Adrenal gland (tissue), 12 donors: Measurements from ENCODE around the gene S1PR1. TPM values are rescaled to one million over a fixed set of nuclear protein-coding genes. Genes with fewer than 3 reads are reported as not detected.

Experiments used
- DNase-seq, 7 donors: peaks; one replicate each; pipeline ENCODE4 v3.0.0-alpha.2; 2019 to 2020
- H3K27ac ChIP-seq, 5 donors: fragments of 200-600 bp; sonication (generic) in 4 of 5; 1 replicate in 3 of 5; 2 replicates in 2 of 5; pipeline versions ENCODE4 v1.5.1 to v1.8.0; 2016 to 2020; ENCODE audit warnings: mild to moderate bottlenecking in 1 of 5
- H3K27me3 ChIP-seq: fragments of 200-600 bp; 2 replicates; pipeline ENCODE4 v1.8.0; 2021
- H3K36me3 ChIP-seq, 2 donors: fragments of 200-600 bp; replicated peaks in 1 of 2; 1 replicate in 1 of 2; 2 replicates in 1 of 2; pipeline versions ENCODE4 v1.5.1 to v1.8.0; 2018 to 2022
- H3K4me1 ChIP-seq, 2 donors: fragments of 200-600 bp; replicated peaks in 1 of 2; 1 replicate in 1 of 2; 2 replicates in 1 of 2; pipeline versions ENCODE4 v1.5.1 to v1.8.0; 2018 to 2021
- H3K4me3 ChIP-seq, 4 donors: fragments of 200-600 bp; sonication (generic) in 3 of 4; one replicate each; pipeline ENCODE4 v1.5.1; 2016 to 2018
- H3K9me3 ChIP-seq, 3 donors: fragments of 200-600 bp; sonication (generic) in 1 of 3; replicated peaks in 1 of 3; 1 replicate in 2 of 3; 2 replicates in 1 of 3; pipeline versions ENCODE4 v1.5.1 to v1.8.0; 2016 to 2021
- CTCF ChIP-seq, 6 experiments: fragments of 450-650 bp in 4 of 6; fragments of 200-600 bp in 2 of 6; sonication (generic) in 1 of 6; IDR thresholded peaks; 1 replicate in 5 of 6; 2 replicates in 1 of 6; pipeline versions ENCODE4 v1.5.1 to v1.8.0; 2016 to 2021; ENCODE audit warnings: antibody characterized with exemption in 6 of 6, mild to moderate bottlenecking in 2 of 6, moderate library complexity in 1 of 6
- POLR2A ChIP-seq, 2 donors: fragments of 450-650 bp; IDR thresholded peaks; one replicate each; pipeline ENCODE4 v1.6.1; 2017; ENCODE audit warnings: antibody characterized with exemption in 2 of 2, mild to moderate bottlenecking in 2 of 2, moderate library complexity in 1 of 2
- WGBS, 4 donors: extraction: QIAGEN DNeasy Blood & Tissue Kit in 2 of 4; methylation state at CpG; one replicate each; pipeline versions ENCODE4 v1.1.5 to v1.1.7; 2013 to 2017; 5-methylcytosine and 5-hydroxymethylcytosine counted together
- intact Hi-C, 2 donors: fragments of 100-400 bp; cut with DNase I; formaldehyde crosslinking; loops; one replicate each; pipeline versions ENCODE4 v1.14.1 to v1.15.0; 2022 to 2023
- polyA plus RNA-seq, 3 donors: library from polyadenylated mRNA; stranded (reverse); fragments of 200-250 nt in 2 of 3; fragments of 350-450 nt in 1 of 3; fragmentation: Illumina TruSeq in 1 of 3; extraction: RNeasy Lipid Tissue Mini Kit (QIAGEN cat#74804) in 1 of 3; gene quantifications; one replicate each; pipeline ENCODE4 v1.2.3, GENCODE V29; 2013 to 2014
- total RNA-seq, 9 donors: library from RNA; depleted of rRNA in 4 of 9; stranded (reverse); fragments of >200 nt in 4 of 9; fragments of 120-200 nt in 1 of 9; fragmentation: NEBNext Ultra II Directional in 1 of 9; extraction: Animal tissue kit (Norgen Biotek cat#: 25700) in 1 of 9; gene quantifications; one replicate each; pipeline versions ENCODE4 v1.1.0 to v1.2.4, GENCODE V29; 2013 to 2023
- donor health status: healthy with polysubstance abuse.
- donor health status: Bipolar disorder and iron deficiency.
- donor health status: DM: yes; HTN: yes; CAD: no.
- donor health status: DM: no; HTN: no; CAD: no.
- donor health status: DM: no; HTN: no; CAD: no.
- donor health status: DM: yes; HTN: yes; CAD: no.

The S1PR1 gene
- total and polyA plus RNA-seq, 12 donors: 11.3 to 45.6 (median 27.3) TPM

- no peak overlapping the region for H3K27ac ChIP-seq
- H3K36me3 ChIP-seq: no peaks in the 10 kb centered on the region
- no peaks in the 10 kb centered on the region for H3K4me1 ChIP-seq
- no peak for DNase-seq
- H3K9me3 ChIP-seq: no peaks in the 10 kb centered on the region
- intact Hi-C loops: no loop called here
- H3K27me3 ChIP-seq: no peaks in the 10 kb centered on the region
- no peak for TF ChIP-seq CTCF (IDR thresholded peaks at IDR 0.05)
- TF ChIP-seq POLR2A (IDR thresholded peaks at IDR 0.05): no peak
- H3K4me3 ChIP-seq: no peak overlapping the region
- 53 to 83% (median 71%) methylated on average over 3 of the region's 3 CpGs for WGBS, 4 donors
These were observed 42.0 kb downstream of the S1PR1 start for GRCh38 chr1:101278845-101279244.

- Histone ChIP-seq H3K4me3 (no peak overlapping the region), H3K27me3 (no peaks in the 10 kb centered on the region), H3K9me3 (no peaks in the 10 kb centered on the region), H3K4me1 (no peaks in the 10 kb centered on the region), H3K27ac (no peak overlapping the region), H3K36me3 (no peaks in the 10 kb centered on the region)
- no peak for DNase-seq
- intact Hi-C loops: loop anchor here in 1 of 2 donors (10.0 kb wide), 1 partner anchor 365 kb away; no protein-coding TSS in a partner anchor
- 27 to 63% (median 40%) methylated on average over 1 of the region's 1 CpG for WGBS, 4 donors
- TF ChIP-seq CTCF (IDR thresholded peaks at IDR 0.05) (no peak), POLR2A (IDR thresholded peaks at IDR 0.05) (no peak)
These were observed 43.3 kb downstream of the S1PR1 start for GRCh38 chr1:101280049-101280592.

GRCh38 chr1:101280942-101281654 is 44.3 kb downstream of the S1PR1 start:
- TF ChIP-seq CTCF (IDR thresholded peaks at IDR 0.05) (no peak), POLR2A (IDR thresholded peaks at IDR 0.05) (no peak)
- H3K4me1 ChIP-seq: no peaks in the 10 kb centered on the region
- 87 to 91% (median 89%) methylated on average over 4 of the region's 4 CpGs for WGBS, 4 donors
- H3K36me3 ChIP-seq: no peaks in the 10 kb centered on the region
- H3K27me3 ChIP-seq: no peaks in the 10 kb centered on the region
- intact Hi-C loops: loop anchor here in 1 of 2 donors (10.0 kb wide), 1 partner anchor 366 kb away; no protein-coding TSS in a partner anchor
- no peak for DNase-seq
- H3K4me3 ChIP-seq: no peak overlapping the region
- H3K9me3 ChIP-seq: no peaks in the 10 kb centered on the region
- no peak overlapping the region for H3K27ac ChIP-seq

GRCh38 chr1:101281751-101282150 is 44.9 kb downstream of the S1PR1 start:
- no peaks in the 10 kb centered on the region for H3K27me3 ChIP-seq
- 91 to 95% (median 92%) methylated on average over 3 of the region's 3 CpGs for WGBS, 4 donors
- intact Hi-C loops: loop anchor here in 1 of 2 donors (10.0 kb wide), 1 partner anchor 367 kb away; no protein-coding TSS in a partner anchor

More at GRCh38 chr1:101281751-101282150, 44.9 kb downstream of the S1PR1 start:
- Histone ChIP-seq H3K27ac (no peak overlapping the region), H3K4me1 (no peaks in the 10 kb centered on the region), H3K4me3 (no peak overlapping the region), H3K9me3 (no peaks in the 10 kb centered on the region), H3K36me3 (no peaks in the 10 kb centered on the region)
- no peak for DNase-seq
- no peak for TF ChIP-seq POLR2A (IDR thresholded peaks at IDR 0.05)
- TF ChIP-seq CTCF (IDR thresholded peaks at IDR 0.05): no peak
